Keratinocyte (primary cell): ENCODE data around the gene NTRK1.

ENCODE experiments used
- EZH2 ChIP-seq: IDR thresholded peaks from one replicate; pipeline ENCODE4 v1.6.1; 2012; ENCODE audit warnings: inconsistent platforms, mild to moderate bottlenecking, low read length, moderate library complexity
- TF ChIP-seq, protein P1 (sequence below), 3 experiments: IDR thresholded peaks in 1 of 3; conservative IDR thresholded peaks in 1 of 3; optimal IDR thresholded peaks in 1 of 3; 2 replicates in 2 of 3; 3 replicates in 1 of 3; pipeline versions ENCODE3 to v1.5.1; 2011; ENCODE audit warnings: low read length in 3 of 3, mild to moderate bottlenecking in 3 of 3, moderate library complexity in 2 of 3, control low read depth in 1 of 3, inconsistent platforms in 1 of 3; ENCODE audit not compliant: insufficient read depth in 2 of 3; ENCODE audit errors: extremely low read depth in 1 of 3

DNA sequence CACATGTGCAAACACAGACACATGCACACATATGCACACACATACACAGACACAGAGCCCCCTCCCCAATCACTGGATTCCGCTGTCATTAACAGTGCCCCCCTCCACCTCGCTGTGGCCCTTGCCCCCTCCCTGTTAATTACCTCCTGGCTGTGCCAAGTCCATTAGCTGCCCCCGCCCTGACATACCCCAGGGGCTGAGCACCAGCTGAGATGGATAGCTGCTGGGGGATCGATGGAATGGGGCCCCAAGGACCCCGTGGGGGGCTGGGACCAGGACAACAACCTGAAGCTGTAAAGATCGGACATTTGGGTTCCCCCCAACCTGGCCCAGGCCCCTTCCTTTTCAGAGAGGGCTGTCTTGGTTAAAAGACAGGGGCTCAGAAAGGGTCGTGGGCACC is 23.3 kb downstream of the NTRK1 start:
- no peak for TF ChIP-seq EZH2
- TF ChIP-seq, protein P1, sequence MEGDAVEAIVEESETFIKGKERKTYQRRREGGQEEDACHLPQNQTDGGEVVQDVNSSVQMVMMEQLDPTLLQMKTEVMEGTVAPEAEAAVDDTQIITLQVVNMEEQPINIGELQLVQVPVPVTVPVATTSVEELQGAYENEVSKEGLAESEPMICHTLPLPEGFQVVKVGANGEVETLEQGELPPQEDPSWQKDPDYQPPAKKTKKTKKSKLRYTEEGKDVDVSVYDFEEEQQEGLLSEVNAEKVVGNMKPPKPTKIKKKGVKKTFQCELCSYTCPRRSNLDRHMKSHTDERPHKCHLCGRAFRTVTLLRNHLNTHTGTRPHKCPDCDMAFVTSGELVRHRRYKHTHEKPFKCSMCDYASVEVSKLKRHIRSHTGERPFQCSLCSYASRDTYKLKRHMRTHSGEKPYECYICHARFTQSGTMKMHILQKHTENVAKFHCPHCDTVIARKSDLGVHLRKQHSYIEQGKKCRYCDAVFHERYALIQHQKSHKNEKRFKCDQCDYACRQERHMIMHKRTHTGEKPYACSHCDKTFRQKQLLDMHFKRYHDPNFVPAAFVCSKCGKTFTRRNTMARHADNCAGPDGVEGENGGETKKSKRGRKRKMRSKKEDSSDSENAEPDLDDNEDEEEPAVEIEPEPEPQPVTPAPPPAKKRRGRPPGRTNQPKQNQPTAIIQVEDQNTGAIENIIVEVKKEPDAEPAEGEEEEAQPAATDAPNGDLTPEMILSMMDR (optimal IDR thresholded peaks at IDR 0.05 in 1 of 3, IDR thresholded peaks at IDR 0.05 in 1 of 3, conservative IDR thresholded peaks at IDR 0.05 in 1 of 3; ENCODE audit: extremely low read depth in 1 of 3, insufficient read depth in 2 of 3, low read length in 3 of 3): no peak
